HG03457 (cell line): ENCODE data around the gene DCHS1.

Experiments
- ATAC-seq: cut with Tn5 transposase; IDR thresholded peaks from one replicate; pipeline ENCODE4 v1.9.1; 2021; ENCODE audit warnings: moderate number of reproducible peaks; ENCODE audit not compliant: unreplicated experiment

DCHS1 gene

DNA sequence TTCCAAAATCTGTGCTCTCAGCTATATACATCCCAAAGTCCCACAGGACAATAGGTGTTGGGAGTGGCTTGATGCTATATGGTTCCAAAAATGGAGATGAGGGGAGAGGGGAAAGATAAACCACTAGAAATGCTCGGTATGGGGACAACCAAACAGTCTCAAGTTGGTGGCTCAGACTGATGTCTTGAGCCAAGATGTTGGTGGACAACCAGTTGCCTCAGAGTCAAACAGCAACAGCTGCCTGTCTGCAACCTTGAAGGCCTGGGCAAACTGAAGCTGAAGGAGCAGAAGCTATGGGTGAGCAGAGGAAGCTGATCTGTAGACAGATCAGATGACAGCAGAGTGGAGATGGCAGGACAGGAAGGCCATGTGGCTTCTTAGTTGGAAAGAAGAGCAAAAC, 56.2 kb downstream of the DCHS1 start:
- ATAC-seq = no peak

DNA sequence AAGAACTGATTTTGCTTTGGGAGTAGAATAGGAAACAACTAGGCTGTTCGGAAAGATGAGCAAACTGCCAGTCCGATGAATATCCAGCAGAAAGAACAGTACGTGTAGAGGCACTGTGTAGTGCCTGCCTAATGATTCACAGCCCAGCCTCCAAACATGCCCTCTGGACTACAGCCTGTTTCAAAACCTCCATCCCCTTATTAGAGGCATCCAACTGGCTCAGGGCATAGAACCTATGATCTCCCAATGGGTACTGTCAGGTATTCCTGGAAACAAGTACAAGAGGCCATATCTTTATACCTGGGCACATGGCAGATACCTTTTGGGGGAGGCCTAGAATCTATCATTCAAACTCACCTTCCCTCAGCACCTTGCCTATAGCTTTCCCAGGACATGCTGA, 57.1 kb downstream of the DCHS1 start:
- no peak for ATAC-seq

DNA sequence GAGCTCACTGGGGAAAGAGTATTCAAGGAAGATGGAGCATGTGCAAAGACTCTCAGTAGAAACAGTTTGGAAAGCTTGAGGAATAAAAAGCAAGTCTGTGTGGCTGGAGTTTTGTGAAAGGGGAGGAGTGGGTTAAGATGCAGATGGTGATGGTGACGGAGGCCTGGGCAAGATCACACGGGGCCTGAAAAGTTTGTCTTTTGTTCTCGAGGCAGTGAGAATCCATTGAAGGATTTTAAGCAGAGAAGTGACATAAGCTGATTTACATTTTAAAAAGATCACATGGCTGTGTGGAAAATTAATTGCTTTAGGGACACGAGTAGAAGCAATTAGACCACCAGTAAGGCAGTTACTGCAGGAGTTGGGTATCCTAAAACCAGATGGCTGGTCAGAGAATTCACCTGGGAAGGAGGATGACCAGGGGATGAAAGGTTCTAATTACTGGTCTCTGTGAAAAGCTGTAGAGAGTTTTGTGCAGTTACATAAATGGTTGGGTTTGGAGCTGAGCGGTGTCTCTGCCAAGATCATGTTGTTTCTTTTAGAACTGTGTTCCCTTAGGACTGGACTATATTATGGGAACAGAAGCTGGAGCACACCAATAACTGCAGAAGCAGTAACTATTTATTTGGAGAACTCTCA, 59.3 kb downstream of the DCHS1 start:
- no peak for ATAC-seq

DNA sequence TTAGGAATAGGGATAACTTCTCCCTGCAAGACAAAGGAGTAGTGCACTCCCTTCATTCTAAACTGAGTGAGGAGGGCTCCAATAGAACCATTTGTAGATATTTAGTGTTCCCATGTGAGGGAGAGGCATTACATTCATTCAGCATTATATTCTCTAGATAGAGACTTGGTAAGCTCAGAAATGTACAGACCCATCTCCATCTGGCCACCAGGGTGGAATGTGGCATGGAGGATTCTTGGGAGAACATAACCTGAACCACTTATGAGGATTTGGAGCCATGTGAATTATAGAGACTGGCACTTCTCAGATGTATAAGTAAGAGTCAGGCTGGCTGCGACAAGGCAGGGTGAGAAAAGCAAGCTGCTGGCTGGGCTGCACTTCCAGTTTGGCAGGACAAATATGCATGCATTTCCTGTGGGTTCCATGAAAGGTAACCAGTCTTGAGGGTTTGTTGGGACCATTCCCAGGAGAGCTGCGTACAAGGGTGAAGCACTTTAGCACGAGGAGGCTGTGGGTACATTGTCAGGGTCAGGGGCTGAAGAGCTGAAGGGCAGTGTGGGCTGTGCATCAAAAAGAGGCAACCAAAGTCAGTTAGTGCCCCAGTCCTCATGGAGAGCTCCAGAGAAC, 61.4 kb downstream of the DCHS1 start:
- no peak for ATAC-seq

DNA sequence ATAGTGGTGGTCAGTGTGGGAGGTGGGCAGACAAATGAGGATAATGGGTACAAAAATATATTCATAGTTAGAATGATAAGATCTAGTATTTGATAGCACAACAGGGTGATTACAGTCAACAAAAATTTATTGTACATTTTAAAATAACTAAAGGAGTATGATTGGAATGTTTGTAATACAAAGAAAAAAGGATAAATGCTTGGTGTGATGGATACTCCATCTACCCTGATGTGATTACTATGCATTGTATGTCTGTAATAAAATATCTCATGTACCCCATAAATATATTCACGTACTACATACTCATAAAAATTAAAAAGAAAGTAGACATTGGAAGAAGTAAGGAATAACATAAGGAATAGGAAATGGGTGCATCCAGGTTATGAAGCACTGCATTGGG, 67.6 kb downstream of the DCHS1 start:
- ATAC-seq = no peak

DNA sequence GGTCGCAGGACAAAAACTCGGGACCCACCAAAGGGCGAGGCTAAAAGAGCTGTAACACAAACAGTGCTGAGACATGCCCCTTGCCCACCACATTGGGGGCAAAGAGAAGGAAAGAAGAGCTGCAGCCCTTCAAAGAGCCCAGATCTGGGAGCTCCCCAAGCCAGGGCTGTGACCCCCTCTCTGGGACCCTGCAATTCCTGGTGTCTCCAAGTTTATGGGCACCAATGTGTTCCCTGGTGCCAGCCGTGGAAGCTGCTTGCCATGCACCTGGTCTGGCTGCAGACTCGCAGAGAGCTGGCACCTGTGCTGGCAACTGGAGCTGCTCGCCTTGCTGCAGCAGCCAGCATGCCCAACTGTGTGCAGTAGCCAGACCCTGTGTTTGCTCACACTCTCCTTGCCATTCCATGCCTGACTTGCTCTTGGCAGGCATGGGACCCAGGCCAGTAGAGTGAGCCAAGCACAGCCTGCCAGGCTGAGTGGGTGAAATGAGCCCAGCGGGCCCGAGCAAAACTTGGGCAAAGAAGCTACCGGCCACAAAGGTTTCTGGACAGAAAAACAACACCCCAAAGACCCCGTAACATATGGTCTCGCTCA, 68.2 kb downstream of the DCHS1 start:
- ATAC-seq = no peak

DNA sequence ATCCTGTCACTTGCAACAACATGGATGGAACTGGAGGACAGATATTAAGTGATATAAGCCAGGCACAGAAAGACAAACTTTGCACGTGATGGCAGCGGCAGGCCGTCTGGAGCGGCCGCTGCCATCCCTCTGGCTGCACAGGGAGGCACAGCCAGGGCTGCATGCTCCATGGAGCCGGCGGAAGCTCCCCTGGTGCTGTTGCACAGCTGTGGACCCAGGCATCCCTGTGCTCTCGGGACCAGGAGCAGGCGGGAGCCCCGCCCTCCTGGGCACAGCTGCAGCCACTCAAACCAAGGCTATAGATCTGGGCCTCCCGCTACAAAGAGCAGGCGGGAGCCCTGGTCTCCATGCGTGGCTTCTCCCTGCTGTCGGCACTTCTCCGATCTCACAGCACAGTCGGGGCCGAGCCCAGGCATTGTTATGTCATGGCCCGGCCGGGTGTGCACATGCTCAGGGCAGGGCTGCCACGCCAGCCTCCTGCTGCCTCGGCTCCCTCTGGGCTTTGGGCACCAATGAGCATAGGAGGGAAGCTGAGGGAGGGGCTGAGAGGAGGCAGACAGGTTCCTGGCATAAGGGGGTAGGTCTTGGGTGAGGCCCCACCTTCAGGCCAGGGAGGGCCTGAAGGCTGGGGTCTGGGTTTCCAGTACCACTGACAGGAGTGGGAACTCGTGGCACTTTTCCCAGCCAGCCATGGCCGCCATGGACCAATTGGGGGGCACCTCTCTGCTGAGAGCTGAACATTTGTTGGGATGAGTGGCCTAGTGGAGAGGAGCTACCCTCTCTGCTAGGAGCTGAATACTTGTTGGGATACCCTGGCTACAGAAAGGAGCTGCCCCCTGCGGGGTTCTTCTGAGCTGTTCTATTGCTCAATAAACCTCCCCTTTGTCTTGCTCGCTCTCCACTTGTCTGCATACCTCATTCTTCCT, 68.9 kb downstream of the DCHS1 start:
- ATAC-seq = no peak

DNA sequence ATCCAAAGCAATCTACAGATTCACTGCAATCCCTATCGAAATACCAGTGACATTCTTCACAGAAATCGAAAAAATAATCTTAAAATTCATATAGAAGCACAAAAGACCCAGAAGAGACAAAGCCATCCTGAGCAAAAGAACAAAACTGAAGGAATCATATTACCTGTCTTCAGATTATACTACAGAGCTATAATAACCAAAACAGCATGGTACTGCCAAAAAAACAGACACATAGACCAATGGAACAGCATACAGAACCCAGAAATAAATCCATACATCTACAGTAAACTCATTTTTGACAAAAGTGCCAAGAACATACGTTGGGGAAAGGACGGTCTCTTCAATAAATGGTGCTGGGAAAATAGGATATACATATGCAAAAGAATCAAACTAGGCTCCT, 71.1 kb downstream of the DCHS1 start:
- no peak for ATAC-seq

DNA sequence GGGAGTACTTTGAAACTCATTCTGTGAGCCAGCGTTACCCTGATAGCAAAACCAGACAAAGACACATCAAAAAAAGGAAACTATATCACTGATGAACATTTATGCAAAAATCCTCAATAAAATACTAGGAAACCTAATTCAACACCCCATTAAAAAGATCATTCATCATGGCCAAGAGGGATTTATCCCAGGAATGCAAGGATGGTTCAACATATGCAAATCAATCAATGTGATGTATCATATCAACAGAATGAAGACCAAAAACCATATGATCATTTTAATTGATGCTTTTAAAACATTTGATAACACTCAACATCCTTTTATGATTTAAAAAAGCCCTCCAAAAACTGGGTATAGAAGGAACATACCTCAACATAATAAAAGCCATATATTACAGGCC, 72.0 kb downstream of the DCHS1 start:
- no peak for ATAC-seq

DNA sequence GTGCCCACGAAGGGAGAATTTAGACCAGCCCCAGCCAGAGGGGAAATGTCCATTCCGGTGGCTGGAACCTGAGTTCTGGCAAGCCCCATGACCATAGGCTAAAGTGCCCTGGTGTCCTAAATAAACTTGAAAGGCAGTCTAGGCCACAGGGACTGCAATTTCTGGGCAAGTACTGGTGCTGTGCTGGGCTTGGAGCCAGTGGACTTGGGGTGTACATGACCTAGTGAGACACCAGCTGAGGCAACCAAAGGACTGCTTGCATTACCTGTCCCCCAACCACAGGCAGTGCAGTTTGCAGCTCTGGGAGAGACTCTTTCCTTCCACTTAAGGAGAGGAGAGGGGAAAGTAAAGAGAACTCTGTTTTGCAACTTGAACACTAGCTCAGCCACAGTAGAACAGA, 75.9 kb downstream of the DCHS1 start:
- no peak for ATAC-seq

DNA sequence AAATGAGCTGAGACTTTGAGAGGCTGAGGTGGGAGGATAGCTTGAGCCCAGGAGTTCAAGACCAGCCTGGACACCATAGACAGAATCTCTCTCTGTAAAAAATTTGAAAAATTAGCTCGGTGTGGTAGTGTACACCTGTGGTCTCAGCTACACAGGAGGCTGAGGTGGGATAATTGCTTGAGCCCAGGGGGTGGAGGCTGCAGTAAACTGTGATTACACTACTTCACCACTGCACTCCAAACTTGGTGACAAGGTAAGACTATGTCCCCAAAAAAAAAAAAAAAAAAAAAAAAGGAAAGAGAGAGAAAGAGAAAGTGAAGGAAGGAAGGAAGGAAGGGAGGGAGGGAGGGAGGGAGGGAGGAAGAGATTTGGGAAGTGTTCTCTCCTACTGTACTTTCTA, 77.5 kb downstream of the DCHS1 start:
- no peak for ATAC-seq

DNA sequence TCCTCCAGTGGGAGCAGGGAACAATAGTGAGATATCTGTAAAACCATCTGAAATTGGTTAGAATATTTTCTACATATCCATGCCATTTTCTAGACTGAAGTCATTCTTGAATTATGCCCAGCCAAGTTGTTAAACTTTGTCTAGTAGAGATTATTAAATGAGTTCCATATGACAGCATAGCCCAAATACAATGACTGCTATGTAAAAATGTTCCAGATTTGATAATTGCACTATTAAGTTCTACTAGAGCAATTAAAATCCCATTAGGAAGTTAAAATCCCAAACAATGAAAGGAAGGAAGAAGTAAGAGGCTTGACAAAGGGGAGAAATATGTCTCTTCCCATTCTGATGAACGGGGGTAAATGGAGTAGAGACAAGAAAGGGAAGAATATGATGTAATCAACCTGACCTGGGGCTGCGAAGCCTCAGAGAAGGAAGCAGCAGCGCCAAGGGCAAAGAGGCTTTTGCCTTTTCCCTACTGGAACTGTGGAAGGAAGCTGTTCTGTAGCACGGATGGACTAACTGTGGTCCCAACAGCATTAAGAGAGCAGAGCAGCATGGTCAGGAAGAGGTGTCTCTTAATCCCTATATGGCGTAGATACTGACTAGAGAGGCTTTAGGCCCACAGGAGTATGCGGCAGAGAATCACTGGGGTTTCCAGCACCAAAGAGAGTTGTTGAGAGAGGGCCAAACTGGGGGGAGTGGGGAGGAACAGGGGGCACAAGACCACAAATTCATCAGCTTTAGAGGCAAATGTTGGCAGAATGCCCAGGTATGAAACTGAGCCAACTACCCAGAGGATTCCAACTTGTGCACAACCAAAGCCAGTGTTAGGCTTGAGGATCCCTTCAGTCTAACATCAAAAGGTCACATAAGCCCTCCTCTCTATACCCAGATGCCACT, 78.9 kb downstream of the DCHS1 start:
- ATAC-seq = no peak

DNA sequence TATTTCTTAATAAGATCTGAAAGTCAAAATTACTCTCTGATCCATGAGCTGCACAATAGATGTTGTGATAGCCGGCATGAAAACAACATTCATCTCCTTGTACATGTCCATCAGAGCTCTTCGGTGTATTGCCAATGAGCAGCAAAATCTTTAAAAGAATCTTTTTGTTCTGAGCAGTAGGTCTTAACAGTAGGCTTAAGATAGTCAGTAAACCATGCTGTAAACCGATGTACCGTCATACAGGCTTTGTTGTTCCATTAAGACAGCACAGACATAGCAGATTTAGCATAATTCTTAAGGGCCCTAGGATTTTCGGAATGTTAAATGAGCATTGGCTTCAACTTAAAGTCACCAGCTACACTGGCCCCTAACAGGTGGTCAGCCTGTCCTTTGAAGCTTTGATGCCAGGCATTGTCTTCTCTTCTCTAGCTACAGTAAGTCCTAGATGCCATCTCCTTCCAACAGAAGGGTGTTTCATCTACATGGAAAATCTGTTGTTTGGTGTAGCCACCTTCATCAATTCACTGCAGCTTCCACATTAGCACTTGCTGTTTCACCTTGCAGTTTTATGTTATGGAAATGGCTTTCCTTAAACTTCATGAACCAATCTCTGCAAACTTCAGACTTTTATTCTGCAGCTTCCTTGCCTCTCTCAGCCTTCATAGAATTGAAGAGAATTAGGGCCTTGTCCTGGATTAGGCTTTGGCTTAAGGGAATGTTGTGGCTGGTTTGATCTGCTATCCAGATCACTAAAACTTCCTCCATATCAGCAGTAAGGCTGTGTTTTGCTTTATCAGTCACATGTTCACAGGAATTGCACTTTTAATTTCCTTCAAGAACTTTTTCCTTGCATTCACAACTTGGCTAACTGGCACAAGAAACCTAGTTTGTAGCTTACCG, 80.5 kb downstream of the DCHS1 start:
- ATAC-seq = no peak

DNA sequence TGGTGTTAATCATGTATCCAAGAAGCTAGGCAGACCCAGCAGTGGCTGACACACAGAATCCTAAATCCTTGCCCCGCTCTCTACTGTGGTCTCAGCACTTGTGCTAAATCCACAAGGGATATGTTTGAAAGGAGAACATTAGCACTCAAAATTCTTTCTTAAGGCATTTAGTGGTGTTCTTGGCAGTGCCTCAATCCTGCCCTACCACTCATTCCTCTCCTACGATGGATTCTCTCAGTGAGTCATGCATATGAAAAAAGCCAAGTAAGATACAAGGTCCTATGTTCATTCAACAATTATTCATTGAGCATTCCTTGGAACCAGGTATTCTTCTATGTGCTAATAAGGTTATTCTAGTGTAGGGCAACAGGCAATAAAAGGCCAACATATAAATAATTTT, 83.4 kb downstream of the DCHS1 start:
- ATAC-seq = no peak

DNA sequence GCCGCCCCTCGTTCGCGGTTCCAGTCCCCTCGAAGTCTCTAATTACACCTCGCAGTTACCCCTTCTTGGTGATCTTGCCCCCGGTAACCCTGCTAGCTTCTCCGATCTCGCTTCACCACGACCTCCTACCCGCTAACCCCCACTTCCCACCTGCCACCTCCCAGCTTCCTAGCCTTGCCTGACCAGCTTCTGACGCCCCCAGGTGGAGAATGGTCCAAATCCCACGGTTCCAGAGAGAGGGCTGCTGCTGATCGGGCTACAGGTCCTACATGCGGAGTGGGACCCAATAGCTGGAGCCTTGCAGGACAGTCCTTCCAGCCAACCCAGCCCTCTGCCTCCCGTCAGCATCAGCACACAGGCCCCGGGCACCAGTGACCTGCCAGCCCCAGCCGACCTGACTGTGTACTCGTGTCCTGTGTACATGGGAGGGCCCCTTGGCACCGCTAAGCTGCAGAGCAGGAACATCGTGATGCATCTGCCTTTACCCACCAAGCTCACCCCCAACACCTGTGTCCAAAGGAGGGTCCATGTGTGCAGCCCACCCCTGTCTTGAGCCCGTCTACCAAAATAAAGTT, 84.1 kb downstream of the DCHS1 start:
- ATAC-seq = no peak
